ENCODE measurements around the gene RUNX2.

DNA sequence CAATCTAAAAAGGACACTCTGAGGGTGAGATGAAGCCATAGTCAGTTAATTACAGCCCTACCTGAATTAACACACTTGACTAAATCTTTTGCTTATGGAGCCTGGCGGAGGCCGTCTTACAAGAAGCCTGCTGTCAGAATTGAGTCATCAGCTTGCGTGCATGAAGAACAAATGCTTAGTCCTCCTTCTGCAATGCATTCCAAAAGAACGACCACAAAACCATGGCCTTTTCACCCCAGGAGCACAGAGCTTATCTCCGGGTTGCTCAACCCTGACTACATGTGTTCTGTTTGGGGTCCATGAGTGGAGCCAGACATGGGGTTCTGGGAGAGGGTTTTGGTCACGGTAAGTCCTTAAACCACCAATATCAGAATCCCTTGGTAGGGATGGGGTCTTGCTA, 369.5 kb downstream of the RUNX2 start:
- TF ChIP-seq EZH2phosphoT487 (IDR thresholded peaks at IDR 0.05; ENCODE audit: low read depth, severe bottlenecking, unreplicated experiment), result no peak
- TF ChIP-seq EZH2 (IDR thresholded peaks at IDR 0.05; ENCODE audit: borderline replicate concordance), result no peak

Measured in hepatocyte (in vitro differentiated cells).